Hematopoietic multipotent progenitor cell treated with erythropoietin and hydrocortisone succinate and interleukin-3 and kit ligand, for 17 days (in vitro differentiated cells): ENCODE measurements around the gene B4GALT6.
"Not testable (repeated sequence)": the region's sequence is repeated elsewhere in the genome, so short reads cannot be mapped to it uniquely, and the experiment has no call there.

Source experiments
- DNase-seq: peaks from one replicate; pipeline ENCODE4 v3.0.0-alpha.2; 2015; ENCODE audit warnings: low spot score

The B4GALT6 gene

GRCh38 chr18:31684279-31685096 lies at the start of gene B4GALT6:
Gene B4GALT6, minus strand, starts transcription at chr18:31684581. Its CDS starts 155 bp downstream, at chr18:31684426.
- no peak for DNase-seq

GRCh38 chr18:31731628-31732027 lies 47.2 kb upstream of the B4GALT6 start:
- no peak for DNase-seq

- not testable (repeated sequence) for DNase-seq
These were observed 44.8 kb upstream of the B4GALT6 start for GRCh38 chr18:31729196-31729595.

GRCh38 chr18:31723990-31724711 lies 39.8 kb upstream of the B4GALT6 start:
- DNase-seq = no peak

- no peak for DNase-seq
These were observed 39.2 kb upstream of the B4GALT6 start for GRCh38 chr18:31723639-31723989.

GRCh38 chr18:31722369-31722957 lies 38.1 kb upstream of the B4GALT6 start:
- peak; percentile 75 for DNase-seq

GRCh38 chr18:31721601-31722000 lies 37.2 kb upstream of the B4GALT6 start:
- no peak for DNase-seq

- DNase-seq = no peak
These were observed 36.5 kb upstream of the B4GALT6 start for GRCh38 chr18:31720867-31721266.

GRCh38 chr18:31719363-31720006 lies 35.1 kb upstream of the B4GALT6 start:
- DNase-seq = no peak

- DNase-seq = no peak
These were observed 34.0 kb upstream of the B4GALT6 start for GRCh38 chr18:31718386-31718785.

GRCh38 chr18:31716362-31716761 lies 32.0 kb upstream of the B4GALT6 start:
- no peak for DNase-seq

- DNase-seq = no peak
These were observed 27.2 kb upstream of the B4GALT6 start for GRCh38 chr18:31711365-31712172.

- no peak for DNase-seq
These were observed 26.4 kb upstream of the B4GALT6 start for GRCh38 chr18:31710826-31711225.

GRCh38 chr18:31707815-31708214 lies 23.4 kb upstream of the B4GALT6 start:
- DNase-seq = no peak

- no peak for DNase-seq
These were observed 18.1 kb upstream of the B4GALT6 start for GRCh38 chr18:31702449-31702848.

- no peak for DNase-seq
These were observed 17.4 kb upstream of the B4GALT6 start for GRCh38 chr18:31701744-31702143.

- DNase-seq = no peak
These were observed 16.6 kb upstream of the B4GALT6 start for GRCh38 chr18:31700990-31701389.

- no peak for DNase-seq
These were observed 13.2 kb upstream of the B4GALT6 start for GRCh38 chr18:31697351-31698298.

- DNase-seq = no peak
These were observed 11.6 kb upstream of the B4GALT6 start for GRCh38 chr18:31695989-31696388.

GRCh38 chr18:31694297-31694696 lies 9.9 kb upstream of the B4GALT6 start:
- DNase-seq = no peak

GRCh38 chr18:31688606-31689005 lies 4.2 kb upstream of the B4GALT6 start:
- DNase-seq = no peak
